GM19452 (cell line): ENCODE results near the gene ERCC6L2.

ENCODE experiments used
- ATAC-seq: cut with Tn5 transposase; IDR thresholded peaks from one replicate; pipeline ENCODE4 v1.9.1; 2021; ENCODE audit not compliant: unreplicated experiment

ERCC6L2 gene

GRCh38 chr9:95910770-95911340, 35.4 kb downstream of the ERCC6L2 start:
- no peak for ATAC-seq

- no peak for ATAC-seq
These were observed 37.3 kb downstream of the ERCC6L2 start for GRCh38 chr9:95912773-95913172.

GRCh38 chr9:95920017-95920416, 44.5 kb downstream of the ERCC6L2 start:
- no peak for ATAC-seq

GRCh38 chr9:95923794-95924193, 48.3 kb downstream of the ERCC6L2 start:
- no peak for ATAC-seq

GRCh38 chr9:95924987-95925386, 49.5 kb downstream of the ERCC6L2 start:
- ATAC-seq: no peak

GRCh38 chr9:95927271-95928004, 51.9 kb downstream of the ERCC6L2 start:
- no peak for ATAC-seq

GRCh38 chr9:95930277-95930676, 54.8 kb downstream of the ERCC6L2 start:
- ATAC-seq: no peak

GRCh38 chr9:95935861-95936578, 60.5 kb downstream of the ERCC6L2 start:
- ATAC-seq: no peak

- no peak for ATAC-seq
These were observed 61.1 kb downstream of the ERCC6L2 start for GRCh38 chr9:95936579-95937075.

GRCh38 chr9:95937131-95937530, 61.6 kb downstream of the ERCC6L2 start:
- ATAC-seq: no peak

GRCh38 chr9:95938724-95939123, 63.2 kb downstream of the ERCC6L2 start:
- ATAC-seq: no peak

- no peak for ATAC-seq
These were observed 64.0 kb downstream of the ERCC6L2 start for GRCh38 chr9:95939472-95939871.

GRCh38 chr9:95940265-95940664, 64.8 kb downstream of the ERCC6L2 start:
- no peak for ATAC-seq

GRCh38 chr9:95942016-95942415, 66.5 kb downstream of the ERCC6L2 start:
- no peak for ATAC-seq

- ATAC-seq: no peak
These were observed 71.6 kb downstream of the ERCC6L2 start for GRCh38 chr9:95947118-95947517.

GRCh38 chr9:95952471-95952870, 77.0 kb downstream of the ERCC6L2 start:
- ATAC-seq: no peak

GRCh38 chr9:95953986-95954385, 78.5 kb downstream of the ERCC6L2 start:
- ATAC-seq: no peak

- no peak for ATAC-seq
These were observed 79.4 kb downstream of the ERCC6L2 start for GRCh38 chr9:95954940-95955339.

- ATAC-seq: no peak
These were observed 87.4 kb downstream of the ERCC6L2 start for GRCh38 chr9:95962936-95963335.

- ATAC-seq: no peak
These were observed 88.2 kb downstream of the ERCC6L2 start for GRCh38 chr9:95963659-95964058.

GRCh38 chr9:95966306-95966705, 90.8 kb downstream of the ERCC6L2 start:
- ATAC-seq: no peak

- no peak for ATAC-seq
These were observed 94.8 kb downstream of the ERCC6L2 start for GRCh38 chr9:95970317-95970716.
